Erythroblast (primary cell): ENCODE results near the gene NEB.

Experiments used
- GATA1 ChIP-seq: IDR thresholded peaks from 2 replicates; pipeline ENCODE4 v1.6.1; 2011; ENCODE audit warnings: low read depth, mild to moderate bottlenecking, control low read depth, low read length, moderate library complexity
- POLR2A ChIP-seq: IDR thresholded peaks from 2 replicates; pipeline ENCODE4 v1.6.1; 2011; ENCODE audit warnings: mild to moderate bottlenecking, low read length

GRCh38 chr2:151688719-151689118, 45.6 kb downstream of the NEB start:
- TF ChIP-seq POLR2A (no peak), GATA1 (no peak)
